Measurements from ENCODE around the gene HES5. TPM values are rescaled to one million over a fixed set of nuclear protein-coding genes. Genes with fewer than 3 reads are reported as not detected.

The HES5 gene
- total and polyA plus RNA-seq, 2 experiments from 2014 or later = 0.16 to 0.21 TPM

DNA sequence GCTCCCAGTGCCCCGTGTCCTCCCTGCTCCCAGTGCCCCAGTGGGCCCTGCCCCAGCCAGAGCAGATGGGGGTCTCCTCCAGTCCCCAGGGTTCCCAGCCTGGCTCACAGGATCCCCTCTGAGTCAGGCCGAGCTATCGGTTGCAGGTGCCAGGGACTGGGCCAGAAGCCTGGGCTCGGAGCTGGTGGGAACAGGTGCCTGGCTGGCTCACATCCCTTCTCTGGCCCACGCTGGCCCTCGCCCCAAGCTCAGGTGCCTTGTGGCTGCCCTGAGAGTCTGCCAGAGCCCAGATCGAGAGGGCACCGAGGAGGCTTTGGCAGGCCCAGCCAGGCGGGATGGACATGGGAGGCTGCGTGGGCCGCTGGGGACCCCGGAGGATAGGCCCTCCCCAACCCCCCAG lies 35.0 kb downstream of the HES5 start (continued):
- TF ChIP-seq, protein P1, sequence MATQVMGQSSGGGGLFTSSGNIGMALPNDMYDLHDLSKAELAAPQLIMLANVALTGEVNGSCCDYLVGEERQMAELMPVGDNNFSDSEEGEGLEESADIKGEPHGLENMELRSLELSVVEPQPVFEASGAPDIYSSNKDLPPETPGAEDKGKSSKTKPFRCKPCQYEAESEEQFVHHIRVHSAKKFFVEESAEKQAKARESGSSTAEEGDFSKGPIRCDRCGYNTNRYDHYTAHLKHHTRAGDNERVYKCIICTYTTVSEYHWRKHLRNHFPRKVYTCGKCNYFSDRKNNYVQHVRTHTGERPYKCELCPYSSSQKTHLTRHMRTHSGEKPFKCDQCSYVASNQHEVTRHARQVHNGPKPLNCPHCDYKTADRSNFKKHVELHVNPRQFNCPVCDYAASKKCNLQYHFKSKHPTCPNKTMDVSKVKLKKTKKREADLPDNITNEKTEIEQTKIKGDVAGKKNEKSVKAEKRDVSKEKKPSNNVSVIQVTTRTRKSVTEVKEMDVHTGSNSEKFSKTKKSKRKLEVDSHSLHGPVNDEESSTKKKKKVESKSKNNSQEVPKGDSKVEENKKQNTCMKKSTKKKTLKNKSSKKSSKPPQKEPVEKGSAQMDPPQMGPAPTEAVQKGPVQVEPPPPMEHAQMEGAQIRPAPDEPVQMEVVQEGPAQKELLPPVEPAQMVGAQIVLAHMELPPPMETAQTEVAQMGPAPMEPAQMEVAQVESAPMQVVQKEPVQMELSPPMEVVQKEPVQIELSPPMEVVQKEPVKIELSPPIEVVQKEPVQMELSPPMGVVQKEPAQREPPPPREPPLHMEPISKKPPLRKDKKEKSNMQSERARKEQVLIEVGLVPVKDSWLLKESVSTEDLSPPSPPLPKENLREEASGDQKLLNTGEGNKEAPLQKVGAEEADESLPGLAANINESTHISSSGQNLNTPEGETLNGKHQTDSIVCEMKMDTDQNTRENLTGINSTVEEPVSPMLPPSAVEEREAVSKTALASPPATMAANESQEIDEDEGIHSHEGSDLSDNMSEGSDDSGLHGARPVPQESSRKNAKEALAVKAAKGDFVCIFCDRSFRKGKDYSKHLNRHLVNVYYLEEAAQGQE (IDR thresholded peaks at IDR 0.05; ENCODE audit: unreplicated experiment) = no peak
- no peak for TF ChIP-seq JUNB (IDR thresholded peaks at IDR 0.05; ENCODE audit: unreplicated experiment)
- no peak for TF ChIP-seq ZNF331 (CRISPR knock-in tag; IDR thresholded peaks at IDR 0.05; ENCODE audit: low read depth)
- TF ChIP-seq CTCF (conservative IDR thresholded peaks at IDR 0.05; ENCODE audit: low read depth in 2 of 2) = no peak
- no peak for TF ChIP-seq NANOG (IDR thresholded peaks at IDR 0.05; ENCODE audit: borderline replicate concordance)
- TF ChIP-seq POLR2AphosphoS5 (IDR thresholded peaks at IDR 0.05; ENCODE audit: low read depth) = no peak

DNA sequence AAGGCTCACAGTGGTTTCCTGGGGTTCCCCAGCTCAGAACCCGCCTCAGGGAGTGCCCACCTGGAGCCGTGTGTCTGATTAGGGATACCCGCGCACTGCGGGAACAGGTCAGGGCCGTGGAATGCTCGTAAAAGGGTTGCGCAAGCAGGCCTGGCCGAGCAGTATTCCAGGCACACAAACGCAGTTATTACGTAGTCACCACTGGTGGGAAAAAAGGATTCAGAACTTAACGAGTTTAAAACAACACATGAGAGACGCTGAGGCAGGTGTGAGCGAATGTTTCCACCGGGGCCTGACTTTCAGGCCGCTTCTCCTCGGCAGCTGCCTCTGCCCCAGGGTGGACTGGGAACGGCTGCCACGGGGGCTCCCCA lies 35.8 kb downstream of the HES5 start:
- Mint-ChIP-seq H3K9me3 (no peaks in the 10 kb centered on the region), H3K27me3 (ENCODE audit: insufficient read depth, low read depth, poor library complexity) (peaks cover 18% of the 10 kb centered on the region), H3K4me1 (no peaks in the 10 kb centered on the region), H3K4me3 (no peak overlapping the region), H3K27ac (no peak overlapping the region), H3K36me3 (ENCODE audit: low read depth) (no peaks in the 10 kb centered on the region)
- Histone ChIP-seq H3K4me1 (ENCODE audit: insufficient read depth) (no peaks in the 10 kb centered on the region), H3K27ac (ENCODE audit: low read depth) (no peak overlapping the region), H3K36me3 (ENCODE audit: insufficient read depth) (no peaks in the 10 kb centered on the region), H2AFZ (no peak overlapping the region), H3K4me2 (no peak overlapping the region), H3K79me2 (replicated peaks; ENCODE audit: insufficient read depth) (no peaks in the 10 kb centered on the region), H3F3A (replicated peaks; ENCODE audit: low read depth) (no peaks in the 10 kb centered on the region), H3K27me3 (ENCODE audit: insufficient read depth) (no peaks in the 10 kb centered on the region), H3K9me2 (ENCODE audit: insufficient read depth) (no peaks in the 10 kb centered on the region), H3K4me3 (no peak overlapping the region), H4K20me1 (replicated peaks; ENCODE audit: insufficient read depth) (no peaks in the 10 kb centered on the region)
- TF ChIP-seq STAT1 (IDR thresholded peaks at IDR 0.05; ENCODE audit: unreplicated experiment) = no peak
- DNase-seq (ENCODE audit: low spot score) = no peak
- ATAC-seq = no peak

- Mint-ChIP-seq H3K36me3 (ENCODE audit: low read depth) (no peaks in the 10 kb centered on the region; the same call in 2 of the 3 replicates), H3K4me1 (no peaks in the 10 kb centered on the region), H3K27me3 (ENCODE audit: insufficient read depth, low read depth, poor library complexity) (peaks cover 18% of the 10 kb centered on the region), H3K4me3 (no peak overlapping the region), H3K27ac (no peak overlapping the region), H3K9me3 (peaks cover 4% of the 10 kb centered on the region; the same call in 2 of the 3 replicates)
- ATAC-seq = no peak
- Histone ChIP-seq H3K27ac (ENCODE audit: low read depth) (no peak overlapping the region), H2AFZ (no peak overlapping the region), H3K4me3 (no peak overlapping the region), H3K4me1 (ENCODE audit: insufficient read depth) (no peaks in the 10 kb centered on the region), H3K79me2 (replicated peaks; ENCODE audit: insufficient read depth) (no peaks in the 10 kb centered on the region), H3K4me2 (no peak overlapping the region), H4K20me1 (replicated peaks; ENCODE audit: insufficient read depth) (no peaks in the 10 kb centered on the region), H3K27me3 (ENCODE audit: insufficient read depth) (no peaks in the 10 kb centered on the region), H3F3A (replicated peaks; ENCODE audit: low read depth) (no peaks in the 10 kb centered on the region), H3K36me3 (ENCODE audit: insufficient read depth) (no peaks in the 10 kb centered on the region), H3K9me2 (ENCODE audit: insufficient read depth) (no peaks in the 10 kb centered on the region)
- DNase-seq (ENCODE audit: low spot score) = no peak
- TF ChIP-seq, protein P1 (IDR thresholded peaks at IDR 0.05; ENCODE audit: unreplicated experiment) = no peak
- no peak for TF ChIP-seq NANOG (IDR thresholded peaks at IDR 0.05; ENCODE audit: borderline replicate concordance)
- no peak for TF ChIP-seq CREB1 (CRISPR knock-in tag; IDR thresholded peaks at IDR 0.05; ENCODE audit: low read depth)
- no peak for TF ChIP-seq POLR2AphosphoS5 (IDR thresholded peaks at IDR 0.05; ENCODE audit: low read depth)
- no peak for TF ChIP-seq JUNB (IDR thresholded peaks at IDR 0.05; ENCODE audit: unreplicated experiment)
Measured at GRCh38 chr1:2493691-2494322, 36.3 kb downstream of the HES5 start.
